Activated CD4-positive, alpha-beta T cell treated with anti-CD3 and anti-CD28 coated beads, Interleukin-2, amount 10 ng/mL, durations not matched to agents 7 days and 5 days (primary cell): ENCODE measurements around the gene NR5A2. TPM values are rescaled to one million over a fixed set of nuclear protein-coding genes. Genes with fewer than 3 reads are reported as not detected.
"Not testable (repeated sequence)": the region's sequence is repeated elsewhere in the genome, so short reads cannot be mapped to it uniquely, and the experiment has no call there.

Experiments
- CTCF ChIA-PET: fragments of 350-600 bp; sonication (Branson Sonifier 250); formaldehyde crosslinking; loops from one replicate; lab custom pipeline; 2021; ENCODE audit warnings: antibody characterized with exemption; lab: Charles Lee
- POLR2A ChIA-PET: fragments of 350-600 bp; sonication (Branson Sonifier 250); formaldehyde crosslinking; loops from one replicate; lab custom pipeline; 2021; ENCODE audit warnings: antibody characterized with exemption; lab: Charles Lee
- DNase-seq: peaks from one replicate; pipeline ENCODE4 v3.0.0-alpha.2; 2020
- H3K27ac Mint-ChIP-seq: one replicate; pipeline ENCODE4 v1.8.0; 2021; ENCODE audit warnings: mild to moderate bottlenecking, moderate library complexity, mixed read lengths
- H3K27me3 Mint-ChIP-seq: one replicate; pipeline ENCODE4 v1.8.0; 2021; ENCODE audit warnings: mixed read lengths
- H3K36me3 Mint-ChIP-seq: one replicate; pipeline ENCODE4 v1.8.0; 2021; ENCODE audit warnings: low read depth, mixed read lengths
- H3K4me1 Mint-ChIP-seq: one replicate; pipeline ENCODE4 v1.8.0; 2021; ENCODE audit warnings: mixed read lengths
- H3K4me3 Mint-ChIP-seq: one replicate; pipeline ENCODE4 v1.8.0; 2021; ENCODE audit warnings: mild to moderate bottlenecking, moderate library complexity, mixed read lengths
- H3K9me3 Mint-ChIP-seq: one replicate; pipeline ENCODE4 v1.8.0; 2021; ENCODE audit warnings: mixed read lengths
- total RNA-seq, 2 experiments: library from RNA; stranded (reverse); gene quantifications; one replicate each; pipeline ENCODE4 v1.2.3, GENCODE V29; 2021

NR5A2 gene
- total RNA-seq, 2 experiments from 2014 or later: not detected

DNA sequence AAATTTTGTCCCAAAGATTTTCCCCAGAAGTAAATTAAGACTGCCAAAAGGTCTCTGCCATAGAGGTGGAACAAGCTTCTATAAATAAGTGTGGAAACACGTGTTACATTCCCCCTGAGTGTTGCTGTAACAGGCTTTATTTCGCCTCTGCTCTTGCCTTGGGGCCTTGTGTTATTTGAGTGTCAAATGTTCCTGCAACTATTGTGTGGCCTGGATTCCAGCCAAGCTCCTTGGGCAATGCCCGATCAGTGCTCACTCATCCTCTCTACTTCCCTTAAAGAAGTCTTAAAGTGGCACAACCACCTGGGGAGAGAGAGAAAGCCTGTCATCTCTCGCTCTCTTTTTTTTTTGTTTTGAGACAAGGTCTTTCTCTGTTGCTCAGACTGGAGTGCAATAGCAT is 156.7 kb downstream of the NR5A2 start:
- H3K27me3 Mint-ChIP-seq: peaks cover 5% of the 10 kb centered on the region
- no peaks in the 10 kb centered on the region for H3K4me1 Mint-ChIP-seq
- DNase-seq: no peak
- CTCF ChIA-PET: interaction anchor here (0.6 to 1.0 kb wide), 2 partner anchors 423 to 429 kb away, joined by 3 read pairs; no protein-coding TSS in a partner anchor
- H3K4me3 Mint-ChIP-seq: no peak overlapping the region
- H3K9me3 Mint-ChIP-seq: peaks cover 6% of the 10 kb centered on the region
- H3K27ac Mint-ChIP-seq: no peak overlapping the region
- POLR2A ChIA-PET: no interaction called here
- H3K36me3 Mint-ChIP-seq: no peaks in the 10 kb centered on the region

DNA sequence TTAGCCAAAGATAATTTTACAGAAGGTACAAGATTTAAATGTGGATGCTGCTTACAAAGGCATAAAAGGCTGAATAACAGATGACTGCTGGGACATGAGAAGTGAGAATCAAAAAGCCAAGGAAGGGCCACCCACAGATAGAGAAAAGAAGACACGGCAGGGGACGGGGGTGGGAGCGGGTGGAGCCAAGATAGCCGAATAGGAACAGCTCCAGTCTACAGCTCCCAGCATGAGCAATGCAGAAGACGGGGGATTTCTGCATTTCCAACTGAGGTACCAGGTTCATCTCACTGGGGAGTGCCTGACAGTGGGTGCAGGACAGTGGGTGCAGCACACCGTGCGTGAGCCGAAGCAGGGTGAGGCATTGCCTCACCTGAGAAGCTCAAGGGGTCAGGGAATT is 157.7 kb downstream of the NR5A2 start:
- CTCF ChIA-PET: interaction anchor here (0.5 kb wide), 1 partner anchor 17 kb away, joined by 3 read pairs; no protein-coding TSS in a partner anchor
- not testable (repeated sequence) for H3K4me3 Mint-ChIP-seq

GRCh38 chr1:200187332-200187731 is 159.8 kb downstream of the NR5A2 start:
- H3K4me3 Mint-ChIP-seq, POLR2A ChIA-PET, DNase-seq, H3K27ac Mint-ChIP-seq, H3K27me3 Mint-ChIP-seq, H3K9me3 Mint-ChIP-seq, H3K4me1 Mint-ChIP-seq, H3K36me3 Mint-ChIP-seq, CTCF ChIA-PET: not testable (repeated sequence)

More for the DNA sequence above, 157.7 kb downstream of the NR5A2 start:
- H3K27me3 Mint-ChIP-seq, H3K9me3 Mint-ChIP-seq, H3K4me1 Mint-ChIP-seq, H3K36me3 Mint-ChIP-seq, POLR2A ChIA-PET, H3K27ac Mint-ChIP-seq, DNase-seq: not testable (repeated sequence)

- Mint-ChIP-seq H3K9me3 (peaks cover 2% of the 10 kb centered on the region), H3K27ac (no peak overlapping the region), H3K4me3 (no peak overlapping the region), H3K27me3 (peaks cover 3% of the 10 kb centered on the region), H3K36me3 (no peaks in the 10 kb centered on the region), H3K4me1 (no peaks in the 10 kb centered on the region)
- no peak for DNase-seq
- POLR2A ChIA-PET: interaction anchor here (0.5 kb wide), 1 partner anchor 163 kb away, joined by 3 read pairs; no protein-coding TSS in a partner anchor
- CTCF ChIA-PET: no interaction called here
Measured at GRCh38 chr1:200191993-200192392, 164.5 kb downstream of the NR5A2 start.

GRCh38 chr1:200194477-200194876 is 167.0 kb downstream of the NR5A2 start:
- H3K4me1 Mint-ChIP-seq: no peaks in the 10 kb centered on the region
- H3K9me3 Mint-ChIP-seq: peaks cover 2% of the 10 kb centered on the region
- no peak for DNase-seq
- H3K27ac Mint-ChIP-seq: no peak overlapping the region
- POLR2A ChIA-PET: no interaction called here
- no peak overlapping the region for H3K4me3 Mint-ChIP-seq
- H3K27me3 Mint-ChIP-seq: peaks cover 7% of the 10 kb centered on the region
- H3K36me3 Mint-ChIP-seq: no peaks in the 10 kb centered on the region
- CTCF ChIA-PET: no interaction called here

GRCh38 chr1:200198236-200198635 is 170.7 kb downstream of the NR5A2 start:
- no peak for DNase-seq
- POLR2A ChIA-PET: no interaction called here
- CTCF ChIA-PET: no interaction called here
- Mint-ChIP-seq H3K9me3 (no peaks in the 10 kb centered on the region), H3K27ac (no peak overlapping the region), H3K27me3 (peaks cover 6% of the 10 kb centered on the region), H3K36me3 (no peaks in the 10 kb centered on the region), H3K4me1 (no peaks in the 10 kb centered on the region), H3K4me3 (no peak overlapping the region)

GRCh38 chr1:200205216-200205995 is 177.9 kb downstream of the NR5A2 start:
- ChIA-PET CTCF (no interaction called here), POLR2A (no interaction called here)
- Mint-ChIP-seq H3K4me1 (peaks cover 1% of the 10 kb centered on the region), H3K27ac (no peak overlapping the region), H3K27me3 (peaks cover 16% of the 10 kb centered on the region), H3K36me3 (no peaks in the 10 kb centered on the region), H3K4me3 (no peak overlapping the region), H3K9me3 (no peaks in the 10 kb centered on the region)
- no peak for DNase-seq

DNA sequence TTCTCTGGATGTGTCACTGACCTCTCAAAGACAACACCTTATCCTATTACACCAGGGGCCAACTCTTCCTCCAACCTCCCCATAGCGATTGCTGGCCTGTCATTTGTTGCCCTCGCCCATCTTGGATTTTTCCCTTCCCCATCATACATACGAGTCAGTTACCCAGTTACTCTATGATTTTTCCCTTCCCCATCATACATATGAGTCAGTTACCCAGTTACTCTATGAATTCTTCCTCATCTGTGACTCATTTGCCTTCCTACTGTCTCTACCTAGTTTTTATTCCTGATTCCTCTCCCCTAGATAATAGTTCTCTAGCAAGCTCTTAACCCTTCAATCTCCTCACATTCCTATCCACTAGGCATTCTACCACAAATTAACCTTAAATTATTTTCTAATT is 178.8 kb downstream of the NR5A2 start:
- ChIA-PET CTCF (interaction anchor here (0.6 kb wide), 1 partner anchor 270 kb away, joined by 3 read pairs; no protein-coding TSS in a partner anchor), POLR2A (no interaction called here)
- Mint-ChIP-seq H3K9me3 (no peaks in the 10 kb centered on the region), H3K27me3 (peaks cover 16% of the 10 kb centered on the region), H3K4me3 (no peak overlapping the region), H3K36me3 (no peaks in the 10 kb centered on the region), H3K4me1 (peaks cover 1% of the 10 kb centered on the region), H3K27ac (no peak overlapping the region)
- DNase-seq: no peak

GRCh38 chr1:200206761-200207160 is 179.3 kb downstream of the NR5A2 start:
- CTCF ChIA-PET: interaction anchor here (0.6 kb wide), 1 partner anchor 269 kb away, joined by 3 read pairs; no protein-coding TSS in a partner anchor
- no peaks in the 10 kb centered on the region for H3K36me3 Mint-ChIP-seq
- H3K27me3 Mint-ChIP-seq: peaks cover 16% of the 10 kb centered on the region
- H3K4me1 Mint-ChIP-seq: peaks cover 1% of the 10 kb centered on the region
- POLR2A ChIA-PET: no interaction called here
- H3K9me3 Mint-ChIP-seq: no peaks in the 10 kb centered on the region
- no peak for DNase-seq
- no peak overlapping the region for H3K4me3 Mint-ChIP-seq
- H3K27ac Mint-ChIP-seq: no peak overlapping the region

- H3K27me3 Mint-ChIP-seq: peaks cover 14% of the 10 kb centered on the region
- ChIA-PET CTCF (no interaction called here), POLR2A (no interaction called here)
- H3K27ac Mint-ChIP-seq: no peak overlapping the region
- H3K4me1 Mint-ChIP-seq: peaks cover 1% of the 10 kb centered on the region
- no peaks in the 10 kb centered on the region for H3K36me3 Mint-ChIP-seq
- DNase-seq: no peak
- H3K9me3 Mint-ChIP-seq: no peaks in the 10 kb centered on the region
- H3K4me3 Mint-ChIP-seq: no peak overlapping the region
Measured at GRCh38 chr1:200207711-200208126, 180.2 kb downstream of the NR5A2 start.

DNA sequence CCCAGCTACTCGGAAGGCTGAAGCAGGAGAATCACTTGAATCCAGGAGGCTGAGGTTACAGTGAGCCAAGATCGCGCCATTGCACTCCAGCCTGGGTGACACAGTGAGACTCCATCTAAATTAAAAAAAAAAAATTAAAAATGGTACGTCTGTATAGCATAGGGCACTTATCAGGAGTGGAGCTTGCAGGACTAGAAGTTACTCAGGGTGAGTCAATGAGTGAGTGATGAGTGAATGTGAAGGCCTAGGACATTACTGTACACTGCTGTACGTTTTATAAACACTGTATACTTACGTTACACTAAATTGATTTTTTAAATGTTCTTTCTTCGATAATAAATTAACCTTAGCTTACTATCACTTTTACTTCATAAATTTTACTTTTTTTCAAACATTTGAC is 183.6 kb downstream of the NR5A2 start:
- Mint-ChIP-seq H3K9me3 (peaks cover 2% of the 10 kb centered on the region), H3K4me3 (no peak overlapping the region), H3K36me3 (no peaks in the 10 kb centered on the region), H3K27ac (no peak overlapping the region), H3K4me1 (peaks cover 1% of the 10 kb centered on the region), H3K27me3 (peaks cover 9% of the 10 kb centered on the region)
- ChIA-PET CTCF (interaction anchor here (1.8 kb wide), 1 partner anchor 7 kb away, joined by 5 read pairs; no protein-coding TSS in a partner anchor), POLR2A (no interaction called here)
- DNase-seq: no peak

GRCh38 chr1:200213392-200213791 is 185.9 kb downstream of the NR5A2 start:
- peaks cover 4% of the 10 kb centered on the region for H3K27me3 Mint-ChIP-seq
- ChIA-PET CTCF (no interaction called here), POLR2A (no interaction called here)
- peaks cover 9% of the 10 kb centered on the region for H3K4me1 Mint-ChIP-seq
- no peak overlapping the region for H3K27ac Mint-ChIP-seq
- H3K36me3 Mint-ChIP-seq: no peaks in the 10 kb centered on the region
- H3K4me3 Mint-ChIP-seq: no peak overlapping the region
- peaks cover 2% of the 10 kb centered on the region for H3K9me3 Mint-ChIP-seq
- no peak for DNase-seq

DNA sequence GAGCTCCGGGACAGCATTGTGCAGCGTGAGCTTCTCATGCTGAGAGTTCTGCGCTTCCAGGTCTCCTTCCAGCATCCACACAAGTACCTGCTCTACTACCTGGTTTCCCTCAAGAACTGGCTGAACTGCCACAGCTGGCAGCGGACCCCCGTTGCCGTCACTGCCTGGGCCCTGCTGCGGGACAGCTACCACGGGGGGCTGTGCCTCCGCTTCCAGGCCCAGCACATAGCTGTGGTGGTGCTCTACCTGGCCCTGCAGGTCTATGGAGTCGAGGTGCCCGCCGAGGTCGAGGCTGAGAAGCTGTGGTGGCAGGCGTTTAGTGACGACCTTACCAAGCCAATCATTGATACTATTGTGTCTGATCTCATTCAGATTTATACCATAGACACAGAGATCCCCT is 186.4 kb downstream of the NR5A2 start:
- peaks cover 2% of the 10 kb centered on the region for H3K9me3 Mint-ChIP-seq
- POLR2A ChIA-PET: no interaction called here
- H3K27me3 Mint-ChIP-seq: peaks cover 4% of the 10 kb centered on the region
- CTCF ChIA-PET: no interaction called here
- no peaks in the 10 kb centered on the region for H3K36me3 Mint-ChIP-seq
- H3K4me3 Mint-ChIP-seq: no peak overlapping the region
- peaks cover 12% of the 10 kb centered on the region for H3K4me1 Mint-ChIP-seq
- H3K27ac Mint-ChIP-seq: no peak overlapping the region
- no peak for DNase-seq
